A549 (cell line): Measurements from ENCODE around the gene TCFL5. TPM values are rescaled to one million over a fixed set of nuclear protein-coding genes. Genes with fewer than 3 reads are reported as not detected.
A peak's percentile ranks its signal among the peaks of the same experiment; 100 is the strongest.

ENCODE experiments used
- ATAC-seq, 2 experiments: fragments of 200-7000 bp in 1 of 2; fragments of >200 bp in 1 of 2; cut with Nextera tagmentation in 1 of 2; cut with Tn5 transposase in 1 of 2; 3 replicates each; pipeline versions ENCODE4 v1.8.0 to v1.9.1; 2018 to 2020; ENCODE audit warnings: mild to moderate bottlenecking in 1 of 2, moderate library complexity in 1 of 2
- CTCF ChIA-PET: fragments of 300-600 bp; sonication (Branson Sonifier 250); formaldehyde crosslinking; extraction: SDS; loops from one replicate; lab custom pipeline; 2021; ENCODE audit warnings: antibody characterized with exemption, inconsistent platforms; lab: Yijun Ruan, JAX
- POLR2A ChIA-PET: fragments of 350-600 bp; formaldehyde crosslinking; extraction: SDS; loops from one replicate; lab custom pipeline; 2021; ENCODE audit warnings: antibody characterized with exemption, inconsistent platforms; lab: Yijun Ruan, JAX
- DNase-seq, 2 experiments: peaks; one replicate each; pipeline versions ENCODE4 v3.0.0 to v3.0.0-alpha.2; 2011 to 2016; ENCODE audit warnings: low read depth in 1 of 2, low spot score in 1 of 2
- FAIRE-seq: peaks from 2 replicates; lab custom pipeline; 2011; peaks lifted over from hg19 to GRCh38; lab: Jason Lieb, UNC
- H3K27ac ChIP-seq, 2 experiments: fragments of >200 bp; sonication (Bioruptor Twin); formaldehyde crosslinking; 3 replicates each; pipeline ENCODE4 v1.5.1; 2016 to 2017
- H3K4me1 ChIP-seq: fragments of >200 bp; sonication (Bioruptor Twin); formaldehyde crosslinking; 3 replicates; pipeline ENCODE4 v1.6.1; 2016
- H3K4me2 ChIP-seq: fragments of >200 bp; sonication (Bioruptor Twin); formaldehyde crosslinking; 3 replicates; pipeline ENCODE4 v1.6.1; 2016
- H3K4me3 ChIP-seq: fragments of >200 bp; sonication (Bioruptor Twin); formaldehyde crosslinking; 3 replicates; pipeline ENCODE4 v1.5.1; 2016
- H3K9me3 ChIP-seq: fragments of >200 bp; sonication (Bioruptor Twin); formaldehyde crosslinking; 3 replicates; pipeline ENCODE4 v1.6.1; 2016
- BHLHE40 ChIP-seq: IDR thresholded peaks from 2 replicates; pipeline ENCODE4 v1.6.1; 2012; ENCODE audit warnings: low read depth, low read length, inconsistent platforms
- EHF ChIP-seq: fragments of 250-450 bp; sonication (Bioruptor Pico); IDR thresholded peaks from 2 replicates; pipeline ENCODE4 v1.5.0; 2020; ENCODE audit warnings: mild to moderate bottlenecking
- EHMT2 ChIP-seq: fragments of 200-600 bp; sonication (generic); IDR thresholded peaks from 2 replicates; pipeline ENCODE4 v1.6.1; 2016; ENCODE audit warnings: antibody characterized with exemption, low read depth, mild to moderate bottlenecking, moderate library complexity
- ELK1 ChIP-seq: fragments of 150-350 bp; IDR thresholded peaks from 2 replicates; pipeline ENCODE4 v1.6.1; 2014; ENCODE audit warnings: low read depth, mild to moderate bottlenecking, low read length
- FOSB ChIP-seq: fragments of 250-450 bp; sonication (Bioruptor Pico); IDR thresholded peaks from 2 replicates; pipeline ENCODE4 v1.5.0; 2020; ENCODE audit warnings: mild to moderate bottlenecking, moderate library complexity
- FOXS1 ChIP-seq: fragments of 250-450 bp; sonication (Bioruptor Pico); IDR thresholded peaks from 2 replicates; pipeline ENCODE4 v1.5.0; 2020; ENCODE audit warnings: mild to moderate bottlenecking, moderate library complexity
- GATA3 ChIP-seq: IDR thresholded peaks from 2 replicates; pipeline ENCODE4 v1.6.1; 2012; ENCODE audit warnings: borderline replicate concordance
- HDAC2 ChIP-seq: fragments of 200-600 bp; sonication (generic); IDR thresholded peaks from 2 replicates; pipeline ENCODE4 v1.6.1; 2016
- HEYL ChIP-seq: fragments of 250-450 bp; sonication (Bioruptor Pico); IDR thresholded peaks from 2 replicates; pipeline ENCODE4 v1.8.0; 2021; ENCODE audit warnings: mild to moderate bottlenecking, moderate library complexity
- HOXB13 ChIP-seq: fragments of 250-450 bp; sonication (Bioruptor Pico); IDR thresholded peaks from 2 replicates; pipeline ENCODE4 v1.5.0; 2020; ENCODE audit warnings: low read depth, mild to moderate bottlenecking, moderate library complexity
- HOXB5 ChIP-seq: fragments of 250-450 bp; sonication (Bioruptor Pico); IDR thresholded peaks from 2 replicates; pipeline ENCODE4 v1.5.0; 2020; ENCODE audit warnings: mild to moderate bottlenecking, moderate library complexity
- PHF8 ChIP-seq: fragments of 200-600 bp; sonication (generic); IDR thresholded peaks from 2 replicates; pipeline ENCODE4 v1.6.1; 2016; ENCODE audit warnings: low read depth, mild to moderate bottlenecking, antibody characterized with exemption, moderate library complexity, borderline replicate concordance
- POLR2A ChIP-seq: IDR thresholded peaks from 2 replicates; pipeline ENCODE4 v1.6.1; 2012; ENCODE audit warnings: mild to moderate bottlenecking, low read length
- RAD21 ChIP-seq, 2 experiments: fragments of >200 bp in 1 of 2; sonication (Bioruptor Twin) in 1 of 2; formaldehyde crosslinking in 1 of 2; IDR thresholded peaks in 1 of 2; conservative IDR thresholded peaks in 1 of 2; 2 replicates in 1 of 2; 3 replicates in 1 of 2; pipeline ENCODE4 v1.6.1; 2012 to 2018; ENCODE audit warnings: inconsistent platforms in 1 of 2
- USF2 ChIP-seq: fragments of 450-650 bp; IDR thresholded peaks from 2 replicates; pipeline ENCODE4 v1.6.1; 2014; ENCODE audit warnings: antibody characterized with exemption
- ZNF302 ChIP-seq: fragments of 250-450 bp; sonication (Bioruptor Pico); IDR thresholded peaks from 2 replicates; pipeline ENCODE4 v1.9.0; 2021; ENCODE audit warnings: inconsistent platforms, mild to moderate bottlenecking, moderate library complexity
- WGBS: methylation state at CpG from one replicate; pipeline ENCODE4 v1.1.6; 2017; ENCODE audit errors: missing lambda C conversion rate; 5-methylcytosine and 5-hydroxymethylcytosine counted together
- polyA plus RNA-seq, 4 experiments: library from polyadenylated mRNA; depleted of rRNA in 3 of 4; stranded (reverse); fragments of >200 nt; fragmentation: RNase III in 1 of 4; extraction: RNeasy Plus Mini Kit Qiagen cat#74134 plus additional on column Dnase treatment in 1 of 4; gene quantifications; 2 replicates in 3 of 4; 3 replicates in 1 of 4; pipeline ENCODE4 v1.2.3, GENCODE V29; 2011 to 2017
- TF ChIP-seq, protein P1 (sequence below): IDR thresholded peaks from 2 replicates; pipeline ENCODE4 v1.6.1; 2012; ENCODE audit warnings: low read depth, borderline replicate concordance
- TF ChIP-seq, protein P2 (sequence below): IDR thresholded peaks from 2 replicates; pipeline ENCODE4 v1.6.1; 2012
- TF ChIP-seq, protein P3 (sequence below): IDR thresholded peaks from 2 replicates; pipeline ENCODE4 v1.6.1; 2012

The TCFL5 gene
- polyA plus RNA-seq, 2 of the 4 experiments (the other 2 are of a cell fraction) = 5.6 to 7.1 TPM

GRCh38 chr20:62794007-62794724 lies 67.5 kb downstream of the TCFL5 start:
- no peak for FAIRE-seq
- Histone ChIP-seq H3K4me1 (peaks cover 29% of the 10 kb centered on the region), H3K27ac (peak overlapping the region; percentile 92 to 100), H3K4me3 (peak overlapping the region; percentile 64), H3K9me3 (no peaks in the 10 kb centered on the region), H3K4me2 (peak overlapping the region; percentile 88)
- 0% methylated on average over 15 of the region's 69 CpGs for WGBS
- DNase-seq = peak; percentile 93 to 97
- no peak for TF ChIP-seq FOSB (CRISPR knock-in tag)
- TF ChIP-seq RAD21 (conservative IDR thresholded peaks at IDR 0.05 in 1 of 2, IDR thresholded peaks at IDR 0.05 in 1 of 2) = no peak
- TF ChIP-seq HOXB13 = no peak
- peak; percentile 67 for TF ChIP-seq POLR2A
- TF ChIP-seq EHF (CRISPR knock-in tag) = no peak
- TF ChIP-seq, protein P1, sequence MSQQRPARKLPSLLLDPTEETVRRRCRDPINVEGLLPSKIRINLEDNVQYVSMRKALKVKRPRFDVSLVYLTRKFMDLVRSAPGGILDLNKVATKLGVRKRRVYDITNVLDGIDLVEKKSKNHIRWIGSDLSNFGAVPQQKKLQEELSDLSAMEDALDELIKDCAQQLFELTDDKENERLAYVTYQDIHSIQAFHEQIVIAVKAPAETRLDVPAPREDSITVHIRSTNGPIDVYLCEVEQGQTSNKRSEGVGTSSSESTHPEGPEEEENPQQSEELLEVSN = 0 out of 2 replicates have a peak, but pooled peaks have one; percentile 24
- TF ChIP-seq, protein P2, sequence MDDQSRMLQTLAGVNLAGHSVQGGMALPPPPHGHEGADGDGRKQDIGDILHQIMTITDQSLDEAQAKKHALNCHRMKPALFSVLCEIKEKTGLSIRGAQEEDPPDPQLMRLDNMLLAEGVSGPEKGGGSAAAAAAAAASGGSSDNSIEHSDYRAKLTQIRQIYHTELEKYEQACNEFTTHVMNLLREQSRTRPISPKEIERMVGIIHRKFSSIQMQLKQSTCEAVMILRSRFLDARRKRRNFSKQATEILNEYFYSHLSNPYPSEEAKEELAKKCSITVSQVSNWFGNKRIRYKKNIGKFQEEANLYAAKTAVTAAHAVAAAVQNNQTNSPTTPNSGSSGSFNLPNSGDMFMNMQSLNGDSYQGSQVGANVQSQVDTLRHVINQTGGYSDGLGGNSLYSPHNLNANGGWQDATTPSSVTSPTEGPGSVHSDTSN = peak; percentile 88
- TF ChIP-seq PHF8 = peak; percentile 68; the same call in 1 of the 2 replicates
- no peak for TF ChIP-seq HOXB5 (CRISPR knock-in tag)
- peak; percentile 65 to 83 for ATAC-seq
- POLR2A ChIA-PET = interaction anchor here (0.6 to 1.7 kb wide), 13 partner anchors 8 to 607 kb away, joined by 3 to 16 read pairs (median 3); partner anchors contain the start of gene SLCO4A1
- CTCF ChIA-PET = interaction anchor here (0.6 to 10.3 kb wide), 6 partner anchors 14 to 313 kb away, joined by 3 to 311 read pairs (median 9); partner anchors contain the start of gene NTSR1

GRCh38 chr20:62793757-62794006 lies 67.9 kb downstream of the TCFL5 start:
- peak; percentile 57 for TF ChIP-seq USF2
- no peak for TF ChIP-seq FOXS1 (CRISPR knock-in tag)
- TF ChIP-seq, all 56 proteins: peak for 1
- ChIA-PET CTCF (interaction anchor here (1.0 to 10.3 kb wide), 5 partner anchors 14 to 177 kb away, joined by 3 to 311 read pairs (median 12); partner anchors contain the start of gene NTSR1), POLR2A (interaction anchor here (0.9 to 1.7 kb wide), 8 partner anchors 9 to 170 kb away, joined by 3 to 16 read pairs (median 5); partner anchors contain the start of gene SLCO4A1)
- peaks cover 29% of the 10 kb centered on the region for H3K4me1 ChIP-seq
- no peak for FAIRE-seq
- peak overlapping the region; percentile 77 to 81 for H3K27ac ChIP-seq
- WGBS = 43% methylated on average over 3 of the region's 7 CpGs
- no peak for ATAC-seq
- peak overlapping the region; percentile 87 for H3K4me2 ChIP-seq
- H3K4me3 ChIP-seq = peak overlapping the region; percentile 28; the same call in 1 of the 3 replicates
- DNase-seq = no peak
- H3K9me3 ChIP-seq = no peaks in the 10 kb centered on the region

DNA sequence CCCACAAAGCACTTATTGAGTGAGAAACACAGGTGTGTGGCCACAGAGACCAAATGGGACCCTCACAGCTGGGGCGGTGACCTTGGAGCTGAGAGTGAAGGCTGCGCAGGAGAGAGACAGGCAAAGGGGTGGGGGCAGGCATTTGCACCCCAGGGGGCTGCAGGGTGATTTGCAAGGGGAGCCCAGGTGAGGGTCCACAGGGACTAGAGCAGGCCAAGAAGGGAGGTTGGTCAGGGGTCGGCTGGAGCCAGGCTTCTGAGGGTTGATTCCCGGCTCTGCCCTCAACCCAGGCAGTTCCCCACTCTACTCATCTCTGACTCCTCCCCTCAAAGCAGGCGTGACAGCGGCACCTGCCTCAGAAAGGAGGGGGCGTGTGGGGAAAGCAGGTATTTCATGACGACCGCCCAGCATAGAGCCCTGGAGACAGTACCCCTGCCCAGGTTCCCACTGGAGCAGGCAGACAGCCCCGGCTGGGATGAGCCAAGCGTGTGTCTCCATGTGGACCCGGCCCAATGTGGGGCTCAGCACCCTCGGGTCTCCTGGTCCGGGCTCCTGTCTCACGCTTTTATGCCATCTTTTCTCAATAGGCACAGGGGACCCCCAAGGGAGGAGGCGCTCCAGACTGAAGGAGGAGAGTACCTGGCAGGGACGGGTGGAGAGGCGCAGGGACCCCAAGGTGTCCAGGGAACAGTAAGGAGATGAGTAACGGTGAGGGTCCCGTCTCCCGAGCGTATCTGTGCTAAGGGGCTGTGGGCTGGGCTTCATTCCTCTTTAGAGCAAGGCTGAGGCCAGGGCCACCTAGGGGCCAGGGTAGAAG lies 68.5 kb downstream of the TCFL5 start:
- 82% methylated on average over 21 of the region's 22 CpGs for WGBS
- Histone ChIP-seq H3K9me3 (no peaks in the 10 kb centered on the region), H3K27ac (peak overlapping the region; percentile 77 to 81; a peak in 5 of 6 replicates), H3K4me2 (peak overlapping the region; percentile 87), H3K4me1 (peaks cover 24% of the 10 kb centered on the region), H3K4me3 (no peak overlapping the region)
- ChIA-PET CTCF (interaction anchor here (0.7 to 10.3 kb wide), 22 partner anchors 11 to 383 kb away, joined by 3 to 311 read pairs (median 16); partner anchors contain the start of gene NTSR1), POLR2A (interaction anchor here (1.4 to 1.7 kb wide), 2 partner anchors 9 to 89 kb away, joined by 3 to 16 read pairs; no protein-coding TSS in a partner anchor)
- ATAC-seq (no peak), FAIRE-seq (no peak), DNase-seq (no peak)
- no peak for TF ChIP-seq EHMT2
- TF ChIP-seq, protein P3, sequence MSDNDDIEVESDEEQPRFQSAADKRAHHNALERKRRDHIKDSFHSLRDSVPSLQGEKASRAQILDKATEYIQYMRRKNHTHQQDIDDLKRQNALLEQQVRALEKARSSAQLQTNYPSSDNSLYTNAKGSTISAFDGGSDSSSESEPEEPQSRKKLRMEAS = no peak
- no peak for TF ChIP-seq ELK1
- no peak for TF ChIP-seq HEYL (CRISPR knock-in tag)
- TF ChIP-seq BHLHE40 = no peak
- TF ChIP-seq GATA3 = no peak
- TF ChIP-seq, protein P2 = no peak
- TF ChIP-seq HDAC2 = no peak
- TF ChIP-seq, protein P1 = no peak
- TF ChIP-seq ZNF302 (CRISPR knock-in tag) = no peak
